Dedifferentiated amniotic fluid mesenchymal stem cell (primary cell): ENCODE data around the gene RAB13.

ENCODE experiments used
- DNase-seq: peaks from one replicate; pipeline ENCODE4 v3.0.0-alpha.2; 2016; ENCODE audit errors: extremely low spot score

The RAB13 gene

GRCh38 chr1:153977250-153978240 is 8.6 kb downstream of the RAB13 start, which contains the start of gene JTB:
JTB (minus strand) TSS chr1:153977674; CDS start chr1:153977252, 422 bp downstream.
- DNase-seq: peak; percentile 86

- no peak for DNase-seq
Measured at GRCh38 chr1:153976819-153977249, 9.3 kb downstream of the RAB13 start.

- DNase-seq: no peak
Measured at GRCh38 chr1:153973525-153973924, 12.6 kb downstream of the RAB13 start.

GRCh38 chr1:153973071-153973470 is 13.1 kb downstream of the RAB13 start:
- DNase-seq: no peak

- no peak for DNase-seq
Measured at GRCh38 chr1:153970346-153970745, 15.8 kb downstream of the RAB13 start.

- DNase-seq: no peak
Measured at GRCh38 chr1:153968972-153969371, 17.2 kb downstream of the RAB13 start.

GRCh38 chr1:153968408-153968807 is 17.7 kb downstream of the RAB13 start:
- no peak for DNase-seq

- no peak for DNase-seq
Measured at GRCh38 chr1:153968000-153968363, 18.2 kb downstream of the RAB13 start.

- DNase-seq: peak; percentile 98
Measured at GRCh38 chr1:153967107-153967999, 18.8 kb downstream of the RAB13 start, which contains the start of gene CREB3L4. CREB3L4 (plus strand) TSS chr1:153967902; CDS start chr1:153968526, 624 bp downstream.

- DNase-seq: no peak
Measured at GRCh38 chr1:153963850-153964331, 22.2 kb downstream of the RAB13 start.

- peak; percentile 97 for DNase-seq
Measured at GRCh38 chr1:153963030-153963849, 22.9 kb downstream of the RAB13 start, which contains the start of gene SLC39A1. SLC39A1 (minus strand) TSS chr1:153963537; CDS start chr1:153962715, 822 bp downstream.

GRCh38 chr1:153962088-153963029 is 23.8 kb downstream of the RAB13 start:
- no peak for DNase-seq

- DNase-seq: no peak
Measured at GRCh38 chr1:153961421-153961820, 24.7 kb downstream of the RAB13 start.

GRCh38 chr1:153960206-153960605 is 25.9 kb downstream of the RAB13 start:
- DNase-seq: no peak

- DNase-seq: no peak
Measured at GRCh38 chr1:153959454-153959853, 26.7 kb downstream of the RAB13 start.

- no peak for DNase-seq
Measured at GRCh38 chr1:153958961-153959260, 27.2 kb downstream of the RAB13 start.

- peak; percentile 100 for DNase-seq
Measured at GRCh38 chr1:153958111-153958960, 27.8 kb downstream of the RAB13 start, which contains the start of gene CRTC2. CRTC2 (minus strand) TSS chr1:153958612; CDS start chr1:153958497, 115 bp downstream.

- DNase-seq: no peak
Measured at GRCh38 chr1:153957744-153958110, 28.4 kb downstream of the RAB13 start.
